NB4 (cell line): ENCODE results near the gene ENTPD2.

Experiments
- DNase-seq: peaks from one replicate; pipeline ENCODE4 v3.0.0; 2010; ENCODE audit warnings: low read depth
- H3K4me3 ChIP-seq: one replicate; pipeline ENCODE4 v1.5.1; 2011; ENCODE audit warnings: mild to moderate bottlenecking, low read depth, low read length, moderate library complexity
- MYC ChIP-seq: IDR thresholded peaks from 2 replicates; pipeline ENCODE4 v1.6.1; 2011; ENCODE audit warnings: low read depth, low read length
- POLR2A ChIP-seq: IDR thresholded peaks from 2 replicates; pipeline ENCODE4 v1.6.1; 2011; ENCODE audit warnings: mild to moderate bottlenecking; ENCODE audit not compliant: insufficient read length; ENCODE audit errors: extremely low read depth
- TF ChIP-seq, protein P1 (sequence below): IDR thresholded peaks from one replicate; pipeline ENCODE4 v1.5.1; 2012; ENCODE audit warnings: low read depth, low read length
- TF ChIP-seq, protein P2 (sequence below): IDR thresholded peaks from 2 replicates; pipeline ENCODE4 v1.6.1; 2011; ENCODE audit warnings: low read depth, low read length

The ENTPD2 gene

DNA sequence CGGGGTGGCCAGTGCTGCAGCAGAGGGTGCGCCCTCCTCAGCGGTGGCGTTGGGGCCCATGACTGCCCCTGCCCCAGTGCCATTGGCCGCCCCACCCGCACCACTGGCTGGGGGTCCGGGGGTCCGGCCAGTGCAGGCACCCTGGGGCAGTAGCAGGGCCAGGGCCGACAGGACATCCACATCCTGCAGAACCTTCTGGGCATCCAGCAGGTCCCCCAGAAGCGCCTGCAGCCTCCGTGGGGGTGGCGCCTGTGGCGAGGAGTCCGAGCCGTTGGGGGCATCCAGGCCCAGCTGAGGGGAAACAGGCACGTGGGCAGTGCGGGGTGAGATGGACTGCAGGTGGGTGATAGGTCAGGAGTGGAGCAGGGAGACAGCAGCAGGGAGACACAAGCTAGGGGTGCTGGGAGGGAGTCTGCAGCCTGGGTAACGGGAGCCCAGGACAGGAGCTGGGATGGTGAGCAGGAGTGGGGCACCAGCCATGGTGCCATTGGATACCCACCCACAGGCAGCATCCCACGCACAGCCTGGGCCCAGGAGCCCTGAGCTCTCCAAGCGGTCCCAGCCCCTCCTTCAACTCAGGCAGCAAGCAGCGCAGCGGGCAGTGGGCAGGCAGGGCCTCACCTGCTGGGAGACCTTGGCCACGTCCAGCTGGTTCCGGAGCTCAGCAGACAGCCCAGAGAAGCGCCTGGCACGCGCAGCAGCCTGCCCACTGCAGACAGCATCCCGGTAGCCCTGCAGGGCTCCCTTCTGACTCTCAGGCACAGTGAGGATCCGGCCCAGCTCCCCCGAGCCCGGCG lies 32.9 kb downstream of the ENTPD2 start:
- no peak for DNase-seq
- no peak overlapping the region for H3K4me3 ChIP-seq
- TF ChIP-seq MYC, result no peak
- no peak for TF ChIP-seq POLR2A
- TF ChIP-seq, protein P1, sequence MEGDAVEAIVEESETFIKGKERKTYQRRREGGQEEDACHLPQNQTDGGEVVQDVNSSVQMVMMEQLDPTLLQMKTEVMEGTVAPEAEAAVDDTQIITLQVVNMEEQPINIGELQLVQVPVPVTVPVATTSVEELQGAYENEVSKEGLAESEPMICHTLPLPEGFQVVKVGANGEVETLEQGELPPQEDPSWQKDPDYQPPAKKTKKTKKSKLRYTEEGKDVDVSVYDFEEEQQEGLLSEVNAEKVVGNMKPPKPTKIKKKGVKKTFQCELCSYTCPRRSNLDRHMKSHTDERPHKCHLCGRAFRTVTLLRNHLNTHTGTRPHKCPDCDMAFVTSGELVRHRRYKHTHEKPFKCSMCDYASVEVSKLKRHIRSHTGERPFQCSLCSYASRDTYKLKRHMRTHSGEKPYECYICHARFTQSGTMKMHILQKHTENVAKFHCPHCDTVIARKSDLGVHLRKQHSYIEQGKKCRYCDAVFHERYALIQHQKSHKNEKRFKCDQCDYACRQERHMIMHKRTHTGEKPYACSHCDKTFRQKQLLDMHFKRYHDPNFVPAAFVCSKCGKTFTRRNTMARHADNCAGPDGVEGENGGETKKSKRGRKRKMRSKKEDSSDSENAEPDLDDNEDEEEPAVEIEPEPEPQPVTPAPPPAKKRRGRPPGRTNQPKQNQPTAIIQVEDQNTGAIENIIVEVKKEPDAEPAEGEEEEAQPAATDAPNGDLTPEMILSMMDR, result no peak
- TF ChIP-seq, protein P2, sequence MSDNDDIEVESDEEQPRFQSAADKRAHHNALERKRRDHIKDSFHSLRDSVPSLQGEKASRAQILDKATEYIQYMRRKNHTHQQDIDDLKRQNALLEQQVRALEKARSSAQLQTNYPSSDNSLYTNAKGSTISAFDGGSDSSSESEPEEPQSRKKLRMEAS, result no peak

DNA sequence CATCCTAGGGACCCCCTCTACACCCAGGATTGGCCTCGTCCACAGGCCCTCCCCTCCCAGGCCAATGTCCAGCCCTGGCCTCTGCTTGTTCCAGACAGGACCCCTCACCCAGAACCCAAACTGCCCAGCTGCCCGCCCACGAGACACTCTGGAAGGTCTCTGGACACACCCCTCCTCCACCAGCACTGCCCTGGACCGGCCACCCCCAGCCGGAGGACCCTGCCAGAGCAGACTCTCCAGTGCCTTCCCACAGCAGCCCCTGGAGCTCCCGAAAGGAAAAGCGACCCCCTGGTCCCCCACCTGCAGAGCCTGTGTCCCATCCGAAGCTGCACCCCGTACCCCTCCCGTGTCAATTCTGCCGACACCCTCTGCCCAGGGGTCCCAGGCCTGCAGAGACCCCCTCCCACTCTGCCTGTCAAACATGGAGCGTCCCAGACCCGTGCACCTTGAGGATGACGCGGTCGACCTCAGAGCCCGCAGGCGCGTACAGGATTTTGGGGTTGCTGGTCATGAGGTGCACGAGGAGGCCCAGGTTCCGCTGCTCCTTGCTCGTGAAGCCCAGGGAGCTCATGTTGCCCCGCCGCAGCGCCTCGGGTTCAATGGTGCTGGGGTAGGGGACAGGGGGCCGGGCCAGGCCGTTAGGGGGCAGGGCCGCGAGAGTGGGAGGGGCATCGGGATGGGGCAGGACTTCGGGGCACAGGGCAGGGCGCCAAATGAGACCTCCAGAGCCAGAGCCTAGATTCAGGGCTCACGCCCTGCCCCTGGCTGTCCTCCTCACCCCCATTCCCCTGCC lies 33.8 kb downstream of the ENTPD2 start:
- H3K4me3 ChIP-seq, result no peak overlapping the region
- TF ChIP-seq POLR2A, result no peak
- TF ChIP-seq, protein P2, result no peak
- TF ChIP-seq, protein P1, result no peak
- no peak for TF ChIP-seq MYC
- no peak for DNase-seq

DNA sequence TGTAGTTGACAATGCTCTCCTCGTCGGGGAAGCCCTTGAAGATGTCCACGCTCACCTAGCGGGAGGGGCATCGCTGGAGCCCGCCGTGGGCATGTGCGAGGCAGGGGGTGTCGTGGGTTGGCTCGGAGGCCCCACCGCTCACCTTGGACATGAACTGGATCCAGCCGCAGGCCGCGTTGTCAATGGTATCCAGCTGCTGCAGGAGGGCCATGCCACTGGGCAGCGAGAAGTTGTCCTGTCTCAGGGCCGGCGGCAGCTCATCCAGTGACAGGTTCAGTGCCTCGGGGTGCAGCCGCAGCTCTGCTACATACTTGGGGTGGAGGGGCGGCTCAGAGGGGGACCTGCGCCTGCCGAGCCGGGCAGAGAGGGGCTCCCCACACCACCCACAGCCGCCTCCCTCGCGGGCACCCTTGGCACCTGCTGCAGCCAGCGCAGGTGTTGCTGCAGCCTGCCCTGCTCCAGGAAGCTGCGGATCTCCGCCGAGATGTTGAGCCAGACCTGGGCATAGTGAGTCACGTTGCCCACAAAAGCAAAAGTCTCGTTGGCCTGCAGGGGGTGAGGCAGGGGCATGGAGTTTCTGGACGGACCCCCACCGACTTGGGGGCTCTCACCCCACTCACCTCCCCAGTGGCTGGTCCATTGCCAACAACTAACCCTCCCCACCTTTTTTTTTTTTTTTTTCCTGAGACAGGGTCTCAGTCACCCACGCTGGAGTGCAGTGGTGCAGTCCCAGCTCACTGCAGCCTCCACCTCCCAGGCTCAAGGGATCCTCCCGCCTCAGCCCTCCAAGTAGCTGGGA lies 34.9 kb downstream of the ENTPD2 start:
- no peak overlapping the region for H3K4me3 ChIP-seq
- no peak for DNase-seq
- TF ChIP-seq, protein P2, result no peak
- no peak for TF ChIP-seq MYC
- no peak for TF ChIP-seq POLR2A
- TF ChIP-seq, protein P1, result no peak

DNA sequence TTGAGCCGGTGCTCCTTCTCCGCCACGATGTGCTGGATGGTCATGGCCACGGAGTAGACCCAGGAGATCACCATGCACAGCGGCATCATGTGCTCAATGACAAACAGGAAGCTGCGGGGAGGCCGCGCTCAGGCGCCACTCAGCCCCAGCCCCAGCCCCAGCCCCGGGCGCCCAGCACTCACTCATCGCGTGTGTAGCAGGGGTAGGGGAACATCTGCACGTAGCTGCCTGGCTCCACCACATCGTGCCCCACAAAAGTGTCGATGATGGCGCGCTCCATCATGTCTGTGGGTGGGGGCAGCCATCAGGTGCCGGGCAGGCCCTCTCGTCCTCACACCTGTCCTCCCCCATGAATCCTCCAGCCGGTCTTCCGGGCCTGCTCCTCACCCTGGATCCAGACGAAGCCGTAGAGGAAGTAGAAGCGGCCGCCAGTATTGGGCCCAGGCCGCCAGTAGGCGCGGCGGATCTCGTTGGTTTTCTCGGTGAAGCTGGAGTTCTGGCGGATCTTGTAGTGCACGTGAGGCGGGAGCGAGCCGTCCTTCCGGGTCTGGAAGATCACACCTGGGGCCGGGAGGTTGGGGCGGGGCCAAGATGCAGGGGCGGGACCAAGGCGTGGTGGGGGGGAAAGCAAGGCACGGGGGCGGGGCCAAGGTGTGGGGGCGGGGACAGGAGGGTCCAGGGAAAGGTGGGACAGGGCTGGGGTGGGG lies 35.9 kb downstream of the ENTPD2 start:
- TF ChIP-seq, protein P1, result no peak
- TF ChIP-seq MYC (no peak), POLR2A (no peak)
- TF ChIP-seq, protein P2, result no peak

DNA sequence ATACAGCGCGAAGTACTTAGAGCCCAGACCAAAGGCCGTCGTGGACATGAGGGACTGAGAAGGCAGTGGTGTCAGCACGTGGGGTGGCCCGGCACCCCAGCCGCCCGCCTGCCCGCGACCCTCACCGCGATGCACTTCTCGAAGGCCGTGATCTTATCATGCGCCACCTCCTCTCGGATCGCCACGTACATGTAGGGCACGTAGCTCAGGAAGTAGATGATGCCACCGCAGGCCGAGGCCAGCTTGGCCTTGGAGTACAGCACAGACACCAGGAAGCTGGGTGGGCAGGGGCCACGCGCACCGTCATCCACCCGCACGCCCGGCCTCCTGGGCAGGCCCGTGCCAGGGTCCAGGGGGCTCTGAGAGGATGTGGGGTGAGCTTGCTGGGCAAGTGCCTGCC lies 36.8 kb downstream of the ENTPD2 start:
- TF ChIP-seq MYC, result no peak
- TF ChIP-seq, protein P2, result no peak
- TF ChIP-seq, protein P1, result no peak
- TF ChIP-seq POLR2A, result no peak
- no peak for DNase-seq
- no peak overlapping the region for H3K4me3 ChIP-seq

More for the DNA sequence above, 35.9 kb downstream of the ENTPD2 start:
- H3K4me3 ChIP-seq, result no peak overlapping the region
- DNase-seq, result no peak
